Caco-2 (cell line): ENCODE measurements around the gene VPREB1. TPM values are rescaled to one million over a fixed set of nuclear protein-coding genes. Genes with fewer than 3 reads are reported as not detected.
"Not testable (repeated sequence)": the region's sequence is repeated elsewhere in the genome, so short reads cannot be mapped to it uniquely, and the experiment has no call there.

ENCODE experiments used
- BruUV-seq: library from RNA; stranded (reverse); fragments of 400-500 nt; replicated peaks from 2 replicates; lab custom pipeline; 2021; lab: Mats Ljungman, UMichigan
- CTCF ChIA-PET: fragments of 300-600 bp; sonication (Branson Sonifier 250); formaldehyde crosslinking; loops from one replicate; lab custom pipeline; 2022; ENCODE audit warnings: antibody characterized with exemption; lab: Charles Lee
- POLR2A ChIA-PET: fragments of 300-600 bp; sonication (Branson Sonifier 250); formaldehyde crosslinking; loops from one replicate; lab custom pipeline; 2022; ENCODE audit warnings: antibody characterized with exemption; lab: Charles Lee
- DNase-seq, 2 experiments: peaks; one replicate each; pipeline versions ENCODE4 v3.0.0 to v3.0.0-alpha.2; 2020 to 2022
- H3K27me3 ChIP-seq: replicated peaks from 2 replicates; pipeline ENCODE4 v1.6.0; 2011; ENCODE audit warnings: low read length; ENCODE audit not compliant: control insufficient read depth, insufficient read depth
- H3K36me3 ChIP-seq: 2 replicates; pipeline ENCODE4 v1.5.1; 2011; ENCODE audit warnings: low read length; ENCODE audit not compliant: control insufficient read depth, insufficient read depth
- H3K4me1 ChIP-seq: fragments of 250-450 bp; sonication (Bioruptor Pico); 2 replicates; pipeline ENCODE4 v1.5.1; 2020; ENCODE audit warnings: mild to moderate bottlenecking
- H3K4me3 ChIP-seq: 2 replicates; pipeline ENCODE4 v1.5.1; 2011; ENCODE audit warnings: low read depth, mild to moderate bottlenecking, control low read depth, low read length
- H3K9me3 ChIP-seq: fragments of 250-450 bp; sonication (Bioruptor Pico); 2 replicates; pipeline ENCODE4 v1.5.1; 2020; ENCODE audit warnings: mild to moderate bottlenecking, moderate library complexity
- H3K27ac Mint-ChIP-seq: one replicate; pipeline ENCODE4 v1.8.0; 2022; ENCODE audit warnings: mixed read lengths; ENCODE audit not compliant: unreplicated experiment
- H3K27me3 Mint-ChIP-seq: one replicate; pipeline ENCODE4 v1.8.0; 2022; ENCODE audit warnings: mixed read lengths; ENCODE audit not compliant: insufficient read depth, unreplicated experiment
- H3K36me3 Mint-ChIP-seq: one replicate; pipeline ENCODE4 v1.8.0; 2022; ENCODE audit warnings: mild to moderate bottlenecking, mixed read lengths; ENCODE audit not compliant: insufficient read depth, unreplicated experiment
- H3K4me1 Mint-ChIP-seq: one replicate; pipeline ENCODE4 v1.8.0; 2022; ENCODE audit warnings: low read depth, mixed read lengths; ENCODE audit not compliant: unreplicated experiment
- H3K4me3 Mint-ChIP-seq: one replicate; pipeline ENCODE4 v1.8.0; 2022; ENCODE audit warnings: mild to moderate bottlenecking, moderate library complexity, mixed read lengths; ENCODE audit not compliant: unreplicated experiment
- H3K9me3 Mint-ChIP-seq: one replicate; pipeline ENCODE4 v1.8.0; 2022; ENCODE audit warnings: mixed read lengths; ENCODE audit not compliant: unreplicated experiment
- CTCF ChIP-seq, 2 experiments: fragments of 200-600 bp in 1 of 2; IDR thresholded peaks; 1 replicate in 1 of 2; 2 replicates in 1 of 2; pipeline versions ENCODE4 v1.5.1 to v1.8.0; 2011 to 2022; ENCODE audit warnings: antibody characterized with exemption in 1 of 2, control low read depth in 1 of 2, inconsistent platforms in 1 of 2, low read depth in 1 of 2, low read length in 1 of 2, mild to moderate bottlenecking in 1 of 2, moderate library complexity in 1 of 2; ENCODE audit not compliant: insufficient read depth in 1 of 2, severe bottlenecking in 1 of 2, unreplicated experiment in 1 of 2
- intact Hi-C: fragments of 100-400 bp; cut with micrococcal nuclease; formaldehyde crosslinking; loops from one replicate; pipeline ENCODE4 v1.10.0; 2022; ENCODE audit not compliant: unreplicated experiment
- total RNA-seq: library from RNA; stranded (reverse); gene quantifications from 2 replicates; pipeline ENCODE4 v1.2.3, GENCODE V29; 2022

Gene VPREB1
- total RNA-seq, 1 experiment from 2014 or later = not detected

- no peaks in the 10 kb centered on the region; the same call in 1 of the 2 replicates for H3K36me3 ChIP-seq
- Mint-ChIP-seq H3K9me3 (no peaks in the 10 kb centered on the region), H3K27me3 (no peaks in the 10 kb centered on the region), H3K27ac (no peak overlapping the region), H3K4me1 (no peaks in the 10 kb centered on the region), H3K4me3 (no peak overlapping the region), H3K36me3 (no peaks in the 10 kb centered on the region)
- H3K27me3 ChIP-seq = no peaks in the 10 kb centered on the region
- no peak for TF ChIP-seq CTCF (IDR thresholded peaks at IDR 0.05; ENCODE audit: insufficient read depth in 1 of 2, low read depth in 1 of 2, low read length in 1 of 2, severe bottlenecking in 1 of 2, unreplicated experiment in 1 of 2)
- intact Hi-C loops = no loop called here
- BruUV-seq = no TSS peak
- POLR2A ChIA-PET = no interaction called here
- DNase-seq = no peak
- CTCF ChIA-PET = no interaction called here
- no peak overlapping the region for H3K4me3 ChIP-seq
- no peaks in the 10 kb centered on the region for H3K4me1 ChIP-seq
- H3K9me3 ChIP-seq = no peaks in the 10 kb centered on the region
These were observed 4.3 kb downstream of the VPREB1 start for GRCh38 chr22:22248878-22249277.

GRCh38 chr22:22250651-22251050, 6.1 kb downstream of the VPREB1 start:
- H3K9me3 Mint-ChIP-seq, H3K36me3 Mint-ChIP-seq, H3K4me3 ChIP-seq, H3K4me3 Mint-ChIP-seq, H3K27me3 Mint-ChIP-seq, intact Hi-C loops, H3K9me3 ChIP-seq, H3K36me3 ChIP-seq, H3K27me3 ChIP-seq, POLR2A ChIA-PET, H3K27ac Mint-ChIP-seq, BruUV-seq, H3K4me1 ChIP-seq, H3K4me1 Mint-ChIP-seq, CTCF ChIA-PET, DNase-seq: not testable (repeated sequence)

- H3K9me3 ChIP-seq, CTCF ChIA-PET, BruUV-seq, H3K4me1 Mint-ChIP-seq, intact Hi-C loops, H3K4me1 ChIP-seq, H3K27ac Mint-ChIP-seq, H3K9me3 Mint-ChIP-seq, H3K4me3 Mint-ChIP-seq, H3K36me3 ChIP-seq, H3K4me3 ChIP-seq, H3K36me3 Mint-ChIP-seq, H3K27me3 Mint-ChIP-seq, POLR2A ChIA-PET, H3K27me3 ChIP-seq, DNase-seq: not testable (repeated sequence)
These were observed 11.5 kb downstream of the VPREB1 start for GRCh38 chr22:22256133-22256532.

GRCh38 chr22:22258597-22259415, 14.2 kb downstream of the VPREB1 start:
- H3K27ac Mint-ChIP-seq, H3K4me3 Mint-ChIP-seq, H3K27me3 ChIP-seq, H3K36me3 ChIP-seq, intact Hi-C loops, H3K4me3 ChIP-seq, H3K4me1 Mint-ChIP-seq, H3K36me3 Mint-ChIP-seq, BruUV-seq, H3K4me1 ChIP-seq, CTCF ChIA-PET, H3K9me3 Mint-ChIP-seq, DNase-seq, POLR2A ChIA-PET, H3K9me3 ChIP-seq, H3K27me3 Mint-ChIP-seq: not testable (repeated sequence)

GRCh38 chr22:22260169-22260568, 15.6 kb downstream of the VPREB1 start:
- BruUV-seq, H3K9me3 Mint-ChIP-seq, H3K27me3 ChIP-seq, H3K27me3 Mint-ChIP-seq, H3K36me3 ChIP-seq, H3K9me3 ChIP-seq, H3K4me1 ChIP-seq, H3K27ac Mint-ChIP-seq, POLR2A ChIA-PET, H3K4me1 Mint-ChIP-seq, H3K4me3 Mint-ChIP-seq, intact Hi-C loops, CTCF ChIA-PET, DNase-seq, H3K4me3 ChIP-seq, H3K36me3 Mint-ChIP-seq: not testable (repeated sequence)

GRCh38 chr22:22260586-22260985, 16.0 kb downstream of the VPREB1 start:
- H3K27me3 Mint-ChIP-seq = not testable (repeated sequence)

More at GRCh38 chr22:22260586-22260985, 16.0 kb downstream of the VPREB1 start:
- DNase-seq, H3K27me3 ChIP-seq, H3K4me3 ChIP-seq, H3K36me3 Mint-ChIP-seq, H3K4me3 Mint-ChIP-seq, intact Hi-C loops, H3K4me1 ChIP-seq, H3K36me3 ChIP-seq, H3K4me1 Mint-ChIP-seq, H3K27ac Mint-ChIP-seq, H3K9me3 Mint-ChIP-seq, POLR2A ChIA-PET, CTCF ChIA-PET, H3K9me3 ChIP-seq, BruUV-seq: not testable (repeated sequence)
